Activated naive CD8-positive, alpha-beta T cell treated with anti-CD3 and anti-CD28 coated beads, Interleukin-2, amount 10 ng/mL, durations not matched to agents 7 days and 5 days (primary cell): ENCODE data around the gene MAPK8IP2. TPM values are rescaled to one million over a fixed set of nuclear protein-coding genes. Genes with fewer than 3 reads are reported as not detected.

ENCODE experiments used
- ATAC-seq: fragments of 150-1000 bp; cut with Tn5 transposase; one replicate; pipeline ENCODE4 v1.10.0; 2021; ENCODE audit warnings: low read depth, moderate library complexity
- POLR2A ChIA-PET: fragments of 350-600 bp; sonication (Branson Sonifier 250); formaldehyde crosslinking; loops from one replicate; lab custom pipeline; 2021; ENCODE audit warnings: antibody characterized with exemption; lab: Charles Lee
- DNase-seq: peaks from one replicate; pipeline ENCODE4 v3.0.0; 2021
- H3K27ac Mint-ChIP-seq: one replicate; pipeline ENCODE4 v1.8.0; 2022; ENCODE audit warnings: mild to moderate bottlenecking, mixed read lengths
- H3K27me3 Mint-ChIP-seq: one replicate; pipeline ENCODE4 v1.8.0; 2022; ENCODE audit warnings: mild to moderate bottlenecking, moderate library complexity, mixed read lengths
- H3K36me3 Mint-ChIP-seq: one replicate; pipeline ENCODE4 v1.8.0; 2021; ENCODE audit warnings: mild to moderate bottlenecking, mixed read lengths
- H3K4me1 Mint-ChIP-seq: one replicate; pipeline ENCODE4 v1.8.0; 2021; ENCODE audit warnings: mixed read lengths
- H3K4me3 Mint-ChIP-seq: one replicate; pipeline ENCODE4 v1.8.0; 2022; ENCODE audit warnings: mild to moderate bottlenecking, moderate library complexity, mixed read lengths
- H3K9me3 Mint-ChIP-seq: one replicate; pipeline ENCODE4 v1.8.0; 2021; ENCODE audit warnings: mixed read lengths
- total RNA-seq, 2 experiments: library from RNA; stranded (reverse); gene quantifications; one replicate each; pipeline ENCODE4 v1.2.3, GENCODE V29; 2021

MAPK8IP2 gene
- total RNA-seq, 2 experiments from 2014 or later: 0.28 to 0.39 TPM

GRCh38 chr22:50577987-50578775, 22.4 kb upstream of the MAPK8IP2 start, which contains the start of gene CPT1B:
TSS of gene CPT1B (minus strand) at chr22:50578427. CDS start at chr22:50577915, 512 bp downstream.
- Mint-ChIP-seq H3K4me3 (peak within 1 kb of the TSS; percentile 58), H3K9me3 (no peaks in the 10 kb centered on the region), H3K27ac (peak within 1 kb of the TSS; percentile 80), H3K27me3 (no peaks in the 10 kb centered on the region), H3K4me1 (peaks cover 18% of the 10 kb centered on the region), H3K36me3 (peaks cover 18% of the 10 kb centered on the region)
- DNase-seq: no peak
- ATAC-seq: no peak
- POLR2A ChIA-PET: interaction anchor here (0.6 to 9.8 kb wide), 10 partner anchors 12 to 209 kb away, joined by 4 to 93 read pairs (median 5); partner anchors contain the start of genes SCO2, SYCE3 and TYMP

GRCh38 chr22:50578776-50579310, 21.8 kb upstream of the MAPK8IP2 start:
- POLR2A ChIA-PET: interaction anchor here (1.0 to 9.8 kb wide), 4 partner anchors 15 to 52 kb away, joined by 4 to 93 read pairs (median 6); partner anchors contain the start of genes SCO2 and TYMP
- Mint-ChIP-seq H3K36me3 (peaks cover 20% of the 10 kb centered on the region), H3K4me3 (no peak overlapping the region), H3K27me3 (no peaks in the 10 kb centered on the region), H3K27ac (no peak overlapping the region), H3K4me1 (peaks cover 24% of the 10 kb centered on the region), H3K9me3 (no peaks in the 10 kb centered on the region)
- ATAC-seq: no peak
- no peak for DNase-seq

GRCh38 chr22:50579752-50580151, 20.8 kb upstream of the MAPK8IP2 start:
- POLR2A ChIA-PET: interaction anchor here (3.7 to 9.8 kb wide), 2 partner anchors 52 to 72 kb away, joined by 14 to 93 read pairs; partner anchors contain the start of genes LMF2, NCAPH2, SCO2 and TYMP
- Mint-ChIP-seq H3K4me1 (peaks cover 25% of the 10 kb centered on the region), H3K36me3 (peaks cover 20% of the 10 kb centered on the region), H3K4me3 (no peak overlapping the region), H3K27ac (peak overlapping the region; percentile 67), H3K9me3 (no peaks in the 10 kb centered on the region), H3K27me3 (no peaks in the 10 kb centered on the region)
- no peak for DNase-seq
- ATAC-seq: no peak

- H3K4me1 Mint-ChIP-seq: peaks cover 25% of the 10 kb centered on the region
- POLR2A ChIA-PET: interaction anchor here (0.6 to 9.8 kb wide), 9 partner anchors 15 to 73 kb away, joined by 3 to 93 read pairs (median 11); partner anchors contain the start of genes KLHDC7B, LMF2, NCAPH2 and SCO2
- H3K36me3 Mint-ChIP-seq: peaks cover 16% of the 10 kb centered on the region
- peak overlapping the region; percentile 99 for H3K4me3 Mint-ChIP-seq
- H3K27me3 Mint-ChIP-seq: no peaks in the 10 kb centered on the region
- ATAC-seq (no peak), DNase-seq (no peak)
- H3K27ac Mint-ChIP-seq: peak overlapping the region; percentile 83
- no peaks in the 10 kb centered on the region for H3K9me3 Mint-ChIP-seq
Observed at GRCh38 chr22:50581031-50581949, 19.3 kb upstream of the MAPK8IP2 start.

DNA sequence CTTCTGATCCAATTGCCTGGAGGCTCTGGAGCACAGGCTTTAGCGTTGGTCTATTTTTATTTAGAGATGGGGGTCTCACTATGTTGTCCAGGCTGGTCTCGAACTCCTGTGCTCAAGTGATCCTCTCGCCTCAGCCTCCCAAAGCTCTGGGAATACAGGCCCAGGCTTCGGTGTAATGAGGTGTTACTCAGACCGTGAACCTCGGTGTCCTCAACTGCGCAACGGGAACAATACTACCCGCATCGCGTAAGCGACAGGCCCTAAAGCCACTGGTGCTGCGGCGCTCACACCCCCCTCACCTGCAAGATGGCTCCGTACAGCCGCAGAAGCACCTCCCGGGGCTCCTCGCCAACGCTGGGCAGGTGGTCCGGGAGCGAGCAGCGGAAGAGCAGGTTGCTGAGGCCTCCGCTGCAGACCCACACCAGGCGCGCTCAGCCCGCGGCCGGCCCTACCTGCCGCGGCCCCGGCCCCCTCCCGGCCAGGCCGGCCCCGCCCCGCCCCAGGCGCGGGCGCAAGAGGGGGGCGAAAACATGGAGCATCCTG, 18.6 kb upstream of the MAPK8IP2 start:
- DNase-seq (no peak), ATAC-seq (peak; percentile 0)
- no peaks in the 10 kb centered on the region for H3K27me3 Mint-ChIP-seq
- H3K36me3 Mint-ChIP-seq: peaks cover 11% of the 10 kb centered on the region
- POLR2A ChIA-PET: interaction anchor here (0.9 to 9.8 kb wide), 13 partner anchors 16 to 288 kb away, joined by 3 to 93 read pairs (median 8); partner anchors contain the start of genes ARSA, KLHDC7B, LMF2 and NCAPH2
- peak overlapping the region; percentile 96 for H3K27ac Mint-ChIP-seq
- H3K4me1 Mint-ChIP-seq: peaks cover 25% of the 10 kb centered on the region
- peak overlapping the region; percentile 99 for H3K4me3 Mint-ChIP-seq
- H3K9me3 Mint-ChIP-seq: no peaks in the 10 kb centered on the region

DNA sequence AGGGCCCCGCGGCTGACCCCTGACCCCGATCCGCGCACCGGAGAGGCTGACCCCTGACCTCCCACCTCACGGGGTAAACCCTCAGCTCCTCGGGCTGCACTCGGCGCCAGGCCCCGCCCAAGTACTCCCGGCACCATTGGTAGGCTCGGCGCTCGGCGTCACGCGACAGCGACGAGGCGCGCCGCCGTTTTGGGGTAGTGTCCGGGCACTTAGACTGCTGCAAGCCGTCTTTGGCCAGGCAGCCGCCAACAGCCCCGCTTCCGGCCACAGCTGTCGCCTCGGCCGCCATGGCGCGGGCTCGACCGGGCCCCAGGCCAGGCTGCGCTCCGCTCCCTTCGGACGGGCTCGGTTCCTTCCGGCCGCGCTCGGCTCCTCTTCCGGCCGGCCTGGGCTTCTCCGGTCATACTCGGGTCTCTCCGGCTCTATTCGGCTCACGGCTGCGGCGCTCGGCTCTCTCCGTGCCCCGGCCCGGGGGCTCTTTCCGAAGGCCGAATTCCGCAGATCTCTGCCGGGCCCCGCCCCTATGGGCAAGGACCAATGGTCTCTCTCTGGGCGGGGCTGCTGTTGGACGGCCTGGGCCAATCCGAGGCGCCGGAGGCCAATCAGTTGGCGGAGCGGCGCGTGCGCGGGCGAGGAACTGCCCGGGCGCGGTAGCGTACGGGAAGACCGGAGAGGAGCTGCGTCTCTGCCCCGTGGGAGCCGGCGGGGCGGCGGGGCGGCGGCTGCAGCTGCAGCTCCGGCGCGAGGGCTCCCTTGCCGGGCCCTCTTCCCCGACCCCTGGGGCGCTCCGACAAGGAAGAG, 17.9 kb upstream of the MAPK8IP2 start, which contains the start of gene CHKB:
Gene CHKB (minus strand): TSS at position 357 of the 801 bp plus-strand sequence. CDS start 68 bp downstream, at position 289.
- POLR2A ChIA-PET: interaction anchor here (0.7 to 9.8 kb wide), 15 partner anchors 10 to 288 kb away, joined by 3 to 93 read pairs (median 8); partner anchors contain the start of genes ARSA, KLHDC7B, LMF2 and NCAPH2
- Mint-ChIP-seq H3K9me3 (no peaks in the 10 kb centered on the region), H3K27me3 (no peaks in the 10 kb centered on the region), H3K4me3 (peak within 1 kb of the TSS; percentile 99), H3K36me3 (peaks cover 11% of the 10 kb centered on the region), H3K4me1 (peaks cover 19% of the 10 kb centered on the region), H3K27ac (peak within 1 kb of the TSS; percentile 96)
- peak; percentile 94 for ATAC-seq
- peak; percentile 98 for DNase-seq

DNA sequence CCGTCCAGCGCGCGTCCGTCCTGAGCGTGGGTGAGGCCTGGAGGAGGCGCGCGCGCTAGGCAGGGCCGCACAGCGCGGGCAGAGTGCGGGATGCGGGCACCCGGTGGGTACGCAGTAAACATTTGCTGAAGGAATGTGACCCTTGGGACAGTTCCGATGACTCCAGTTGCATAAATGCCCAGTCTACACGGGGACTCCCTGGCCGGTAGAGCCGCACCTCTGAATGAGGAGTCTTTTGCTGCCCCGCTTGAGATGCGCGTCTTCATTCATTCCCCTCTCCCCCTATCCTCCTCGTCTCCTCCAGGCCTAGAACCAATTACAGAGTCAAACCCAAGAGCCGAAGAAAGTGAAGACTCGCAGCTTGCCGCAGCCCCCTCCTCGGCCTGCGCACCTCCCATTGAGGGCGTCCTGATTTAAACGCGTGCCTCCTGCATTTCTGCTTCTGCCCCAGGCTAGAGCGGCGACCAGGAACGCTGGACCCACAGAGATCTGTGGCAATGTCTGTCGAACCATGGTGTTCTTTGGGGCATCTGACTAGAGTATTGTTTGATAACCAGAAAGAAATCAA, 17.2 kb upstream of the MAPK8IP2 start:
- H3K36me3 Mint-ChIP-seq: peaks cover 11% of the 10 kb centered on the region
- POLR2A ChIA-PET: interaction anchor here (0.7 to 9.8 kb wide), 13 partner anchors 11 to 289 kb away, joined by 3 to 93 read pairs (median 8); partner anchors contain the start of genes KLHDC7B, LMF2, NCAPH2 and SCO2
- peaks cover 19% of the 10 kb centered on the region for H3K4me1 Mint-ChIP-seq
- no peak for DNase-seq
- H3K27ac Mint-ChIP-seq: peak overlapping the region; percentile 85
- peak; percentile 25 for ATAC-seq
- H3K4me3 Mint-ChIP-seq: peak overlapping the region; percentile 99
- H3K27me3 Mint-ChIP-seq: no peaks in the 10 kb centered on the region
- H3K9me3 Mint-ChIP-seq: no peaks in the 10 kb centered on the region

- Mint-ChIP-seq H3K4me3 (peak overlapping the region; percentile 99), H3K27me3 (no peaks in the 10 kb centered on the region), H3K36me3 (peaks cover 11% of the 10 kb centered on the region), H3K27ac (no peak overlapping the region), H3K9me3 (no peaks in the 10 kb centered on the region), H3K4me1 (peaks cover 19% of the 10 kb centered on the region)
- ATAC-seq: no peak
- POLR2A ChIA-PET: interaction anchor here (0.8 to 9.8 kb wide), 6 partner anchors 12 to 57 kb away, joined by 3 to 93 read pairs (median 6); partner anchors contain the start of genes SCO2, SYCE3 and TYMP
- DNase-seq: no peak
Observed at GRCh38 chr22:50584106-50585096, 16.2 kb upstream of the MAPK8IP2 start.

DNA sequence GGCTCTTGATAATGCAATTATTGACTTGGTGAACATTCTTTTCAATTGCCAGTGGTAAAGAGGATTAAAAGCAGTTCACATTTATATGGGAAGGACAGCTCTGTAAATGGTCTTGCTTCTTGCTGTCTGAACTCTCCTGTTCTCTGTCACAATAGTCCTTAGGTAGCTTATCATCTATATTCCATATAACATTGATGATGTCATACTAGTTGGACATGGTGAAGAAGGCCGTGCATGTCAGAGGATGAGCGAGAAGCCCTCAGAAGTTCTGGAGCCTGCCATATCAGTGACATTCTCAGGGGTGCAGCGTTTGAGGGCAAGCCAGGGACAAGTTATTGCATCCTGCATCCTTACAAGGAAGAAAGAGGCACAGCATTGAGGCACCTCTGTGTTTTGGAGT, 15.4 kb upstream of the MAPK8IP2 start:
- no peak overlapping the region for H3K4me3 Mint-ChIP-seq
- DNase-seq (no peak), ATAC-seq (no peak)
- H3K36me3 Mint-ChIP-seq: peaks cover 5% of the 10 kb centered on the region
- POLR2A ChIA-PET: interaction anchor here (1.5 kb wide), 1 partner anchor 23 kb away, joined by 5 read pairs; the partner anchor contains the start of gene SYCE3
- H3K4me1 Mint-ChIP-seq: peaks cover 13% of the 10 kb centered on the region
- no peak overlapping the region for H3K27ac Mint-ChIP-seq
- H3K27me3 Mint-ChIP-seq: no peaks in the 10 kb centered on the region
- H3K9me3 Mint-ChIP-seq: no peaks in the 10 kb centered on the region

DNA sequence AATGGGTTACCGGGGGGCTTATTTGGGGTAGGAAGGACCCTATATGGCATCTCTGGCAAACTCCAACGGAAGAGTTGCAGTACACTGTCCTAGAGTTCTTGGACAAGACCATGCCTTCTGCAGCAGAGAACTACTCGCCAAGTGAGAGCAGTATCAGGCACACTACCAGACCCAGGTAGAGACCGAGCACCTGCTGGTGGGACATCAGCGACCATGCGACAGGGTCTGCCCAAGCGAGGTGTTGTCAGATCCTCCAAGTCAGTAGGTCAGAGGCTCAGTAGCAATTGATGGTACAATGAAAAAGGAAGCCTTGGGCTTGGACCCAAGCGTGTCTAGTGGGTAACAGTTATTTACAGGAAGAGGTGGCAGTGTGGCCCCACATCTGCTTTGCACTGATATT, 14.8 kb upstream of the MAPK8IP2 start:
- ATAC-seq (no peak), DNase-seq (no peak)
- no peaks in the 10 kb centered on the region for H3K9me3 Mint-ChIP-seq
- no peak overlapping the region for H3K27ac Mint-ChIP-seq
- peaks cover 1% of the 10 kb centered on the region for H3K27me3 Mint-ChIP-seq
- peaks cover 11% of the 10 kb centered on the region for H3K4me1 Mint-ChIP-seq
- POLR2A ChIA-PET: no interaction called here
- H3K36me3 Mint-ChIP-seq: peaks cover 2% of the 10 kb centered on the region
- no peak overlapping the region for H3K4me3 Mint-ChIP-seq
